OCI-LY1 (cell line): Measurements from ENCODE around the gene EYS.

Experiments
- H2AFZ ChIP-seq: fragments of 200-600 bp; sonication (generic), shearing (Covaris generic); 2 replicates; pipeline ENCODE4 v1.6.0; 2014; ENCODE audit warnings: antibody characterized with exemption, mild to moderate bottlenecking, low read length
- H3F3A ChIP-seq: fragments of 200-600 bp; sonication (generic), shearing (Covaris generic); 2 replicates; pipeline ENCODE4 v1.6.0; 2014; ENCODE audit warnings: mild to moderate bottlenecking, antibody characterized with exemption, low read length, moderate library complexity; ENCODE audit not compliant: insufficient read depth
- H3K27ac ChIP-seq: fragments of 200-600 bp; sonication (generic); 2 replicates; pipeline ENCODE4 v1.5.1; 2014; ENCODE audit warnings: low read length, mixed run types, mild to moderate bottlenecking, low read depth; ENCODE audit not compliant: poor library complexity, severe bottlenecking
- H3K27me3 ChIP-seq: fragments of 200-600 bp; sonication (generic); 2 replicates; pipeline ENCODE4 v1.6.0; 2014; ENCODE audit warnings: antibody characterized with exemption, mild to moderate bottlenecking, low read length, moderate library complexity; ENCODE audit not compliant: insufficient read depth
- H3K36me3 ChIP-seq: fragments of 200-600 bp; sonication (generic); 2 replicates; pipeline ENCODE4 v1.6.1; 2014; ENCODE audit warnings: mild to moderate bottlenecking, antibody characterized with exemption, low read length, moderate library complexity, mixed read lengths; ENCODE audit not compliant: insufficient read depth
- H3K4me1 ChIP-seq: fragments of 200-600 bp; sonication (generic); 2 replicates; pipeline ENCODE4 v1.5.1; 2014; ENCODE audit warnings: mild to moderate bottlenecking, low read length, moderate library complexity; ENCODE audit not compliant: insufficient read depth, severe bottlenecking
- H3K4me2 ChIP-seq: fragments of 200-600 bp; sonication (generic), shearing (Covaris generic); 2 replicates; pipeline ENCODE4 v1.6.1; 2014; ENCODE audit warnings: low read length
- H3K4me3 ChIP-seq: fragments of 200-600 bp; sonication (generic); 2 replicates; pipeline ENCODE4 v1.5.1; 2014; ENCODE audit warnings: low read length, low read depth, mild to moderate bottlenecking, mixed read lengths; ENCODE audit not compliant: poor library complexity, severe bottlenecking
- H3K79me2 ChIP-seq: fragments of 200-600 bp; shearing (Covaris generic); 2 replicates; pipeline ENCODE4 v1.6.1; 2016; ENCODE audit warnings: mixed run types, low read length, mixed read lengths; ENCODE audit not compliant: insufficient read depth
- H3K9ac ChIP-seq: fragments of 200-600 bp; sonication (generic), shearing (Covaris generic); 2 replicates; pipeline ENCODE4 v1.6.1; 2014; ENCODE audit warnings: mild to moderate bottlenecking, low read length, mixed read lengths
- H3K9me2 ChIP-seq: fragments of 200-600 bp; sonication (generic), shearing (Covaris generic); 2 replicates; pipeline ENCODE4 v1.6.1; 2014; ENCODE audit warnings: low read depth, mild to moderate bottlenecking, low read length, mixed read lengths
- H3K9me3 ChIP-seq: fragments of 200-600 bp; shearing (Covaris generic); 2 replicates; pipeline ENCODE4 v1.6.1; 2014; ENCODE audit warnings: low read length, mixed read lengths
- H4K20me1 ChIP-seq: fragments of 200-600 bp; sonication (generic), shearing (Covaris generic); 2 replicates; pipeline ENCODE4 v1.6.0; 2016; ENCODE audit warnings: mild to moderate bottlenecking, low read length; ENCODE audit not compliant: insufficient read depth
- EZH2 ChIP-seq: fragments of 200-600 bp; sonication (generic), shearing (Covaris generic); IDR thresholded peaks from 2 replicates; pipeline ENCODE4 v1.8.0; 2017; ENCODE audit warnings: borderline replicate concordance, mixed run types, mild to moderate bottlenecking, antibody characterized with exemption, low read length, moderate library complexity, mixed read lengths
- TF ChIP-seq, protein P1 (sequence below): fragments of 200-600 bp; sonication (generic), shearing (Covaris generic); IDR thresholded peaks from 2 replicates; pipeline ENCODE4 v1.5.1; 2017; ENCODE audit warnings: mild to moderate bottlenecking, antibody characterized with exemption, low read length, moderate library complexity, mixed read lengths

EYS gene

DNA sequence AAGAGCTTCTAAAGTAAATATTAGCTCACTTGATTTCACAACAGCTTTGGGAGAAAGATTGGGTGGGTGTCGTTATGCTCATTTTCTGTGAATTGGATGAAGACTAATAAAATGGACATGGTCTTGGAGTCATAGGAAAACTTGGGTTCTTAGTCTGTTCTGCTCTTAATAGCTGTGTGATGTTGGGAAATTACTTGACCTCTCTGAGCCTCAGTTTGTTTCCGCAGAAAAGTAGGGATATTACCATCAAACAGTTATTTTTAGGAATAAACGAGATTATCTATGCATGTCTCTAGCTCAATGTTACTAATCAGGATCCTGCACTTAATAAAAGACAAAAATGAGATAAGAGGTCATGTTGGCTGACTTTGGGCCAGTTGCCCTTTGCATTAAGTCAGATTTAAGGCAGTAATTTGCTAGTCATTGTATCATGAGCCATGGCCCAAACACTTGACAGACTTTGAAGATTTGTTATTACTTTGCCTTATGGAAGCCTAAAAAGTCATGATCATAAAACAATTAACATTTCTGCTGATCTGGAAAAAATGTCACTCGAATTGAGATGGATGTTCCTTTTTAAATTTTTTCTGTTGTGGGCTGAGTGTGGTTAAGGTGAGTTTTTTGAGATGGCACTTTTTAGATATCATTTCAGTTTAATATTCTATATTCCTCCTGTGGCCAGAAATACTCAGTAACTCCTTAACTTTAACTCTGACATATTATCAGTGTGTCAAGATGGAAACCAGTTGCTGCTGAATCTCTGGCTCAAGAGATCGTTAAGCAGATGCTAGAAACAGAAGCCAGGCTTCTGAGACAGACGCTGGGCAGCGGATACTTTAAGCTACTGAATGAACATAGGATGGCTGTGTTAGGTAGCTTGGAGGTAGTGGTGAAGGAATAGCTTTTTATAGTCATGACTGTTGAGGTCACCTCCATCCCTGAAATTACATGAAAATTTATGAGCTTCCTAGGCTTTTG, 1779.8 kb downstream of the EYS start:
- Histone ChIP-seq H3K9me2 (no peaks in the 10 kb centered on the region), H2AFZ (no peak overlapping the region), H3K4me2 (no peak overlapping the region), H3K4me1 (no peaks in the 10 kb centered on the region), H3K36me3 (no peaks in the 10 kb centered on the region), H3K27ac (no peak overlapping the region), H3K4me3 (no peak overlapping the region), H3F3A (no peaks in the 10 kb centered on the region), H4K20me1 (no peaks in the 10 kb centered on the region), H3K9me3 (no peaks in the 10 kb centered on the region), H3K9ac (no peak overlapping the region), H3K27me3 (no peaks in the 10 kb centered on the region), H3K79me2 (no peaks in the 10 kb centered on the region)
- no peak for TF ChIP-seq EZH2
- TF ChIP-seq, protein P1, sequence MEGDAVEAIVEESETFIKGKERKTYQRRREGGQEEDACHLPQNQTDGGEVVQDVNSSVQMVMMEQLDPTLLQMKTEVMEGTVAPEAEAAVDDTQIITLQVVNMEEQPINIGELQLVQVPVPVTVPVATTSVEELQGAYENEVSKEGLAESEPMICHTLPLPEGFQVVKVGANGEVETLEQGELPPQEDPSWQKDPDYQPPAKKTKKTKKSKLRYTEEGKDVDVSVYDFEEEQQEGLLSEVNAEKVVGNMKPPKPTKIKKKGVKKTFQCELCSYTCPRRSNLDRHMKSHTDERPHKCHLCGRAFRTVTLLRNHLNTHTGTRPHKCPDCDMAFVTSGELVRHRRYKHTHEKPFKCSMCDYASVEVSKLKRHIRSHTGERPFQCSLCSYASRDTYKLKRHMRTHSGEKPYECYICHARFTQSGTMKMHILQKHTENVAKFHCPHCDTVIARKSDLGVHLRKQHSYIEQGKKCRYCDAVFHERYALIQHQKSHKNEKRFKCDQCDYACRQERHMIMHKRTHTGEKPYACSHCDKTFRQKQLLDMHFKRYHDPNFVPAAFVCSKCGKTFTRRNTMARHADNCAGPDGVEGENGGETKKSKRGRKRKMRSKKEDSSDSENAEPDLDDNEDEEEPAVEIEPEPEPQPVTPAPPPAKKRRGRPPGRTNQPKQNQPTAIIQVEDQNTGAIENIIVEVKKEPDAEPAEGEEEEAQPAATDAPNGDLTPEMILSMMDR: no peak

DNA sequence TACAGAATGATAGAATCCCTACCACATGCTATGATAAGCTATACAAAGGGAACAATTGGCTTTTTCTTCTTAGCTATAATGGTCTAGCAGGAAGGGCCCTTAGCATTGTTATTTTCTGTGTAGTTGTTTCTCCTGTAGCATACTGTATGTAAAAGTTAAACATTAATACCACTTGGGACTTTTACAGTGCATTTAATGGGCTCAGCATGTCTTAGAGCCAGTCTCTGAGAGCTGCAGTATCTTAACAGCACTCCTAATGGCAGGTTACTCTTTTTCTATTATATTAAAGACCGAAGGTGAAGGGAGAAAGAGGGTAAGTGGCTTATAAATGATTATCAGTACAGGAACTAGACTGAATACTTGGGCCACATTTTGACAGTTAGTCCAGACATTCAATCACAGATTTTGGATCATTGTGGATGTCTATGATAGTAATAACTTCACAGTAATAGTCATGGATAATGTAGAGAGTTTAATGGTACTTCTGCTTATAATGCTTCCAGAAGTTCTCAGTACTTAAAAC, 1780.7 kb downstream of the EYS start:
- H3K9me3 ChIP-seq: no peaks in the 10 kb centered on the region
- TF ChIP-seq, protein P1: no peak
- TF ChIP-seq EZH2: no peak
- no peaks in the 10 kb centered on the region for H3F3A ChIP-seq
- no peak overlapping the region for H3K27ac ChIP-seq
- H3K9ac ChIP-seq: no peak overlapping the region
- H3K4me3 ChIP-seq: no peak overlapping the region
- no peaks in the 10 kb centered on the region for H3K79me2 ChIP-seq
- no peaks in the 10 kb centered on the region for H3K36me3 ChIP-seq
- no peak overlapping the region for H2AFZ ChIP-seq
- no peaks in the 10 kb centered on the region for H3K4me1 ChIP-seq
- no peaks in the 10 kb centered on the region for H4K20me1 ChIP-seq
- no peaks in the 10 kb centered on the region for H3K9me2 ChIP-seq
- H3K27me3 ChIP-seq: no peaks in the 10 kb centered on the region
- no peak overlapping the region for H3K4me2 ChIP-seq

DNA sequence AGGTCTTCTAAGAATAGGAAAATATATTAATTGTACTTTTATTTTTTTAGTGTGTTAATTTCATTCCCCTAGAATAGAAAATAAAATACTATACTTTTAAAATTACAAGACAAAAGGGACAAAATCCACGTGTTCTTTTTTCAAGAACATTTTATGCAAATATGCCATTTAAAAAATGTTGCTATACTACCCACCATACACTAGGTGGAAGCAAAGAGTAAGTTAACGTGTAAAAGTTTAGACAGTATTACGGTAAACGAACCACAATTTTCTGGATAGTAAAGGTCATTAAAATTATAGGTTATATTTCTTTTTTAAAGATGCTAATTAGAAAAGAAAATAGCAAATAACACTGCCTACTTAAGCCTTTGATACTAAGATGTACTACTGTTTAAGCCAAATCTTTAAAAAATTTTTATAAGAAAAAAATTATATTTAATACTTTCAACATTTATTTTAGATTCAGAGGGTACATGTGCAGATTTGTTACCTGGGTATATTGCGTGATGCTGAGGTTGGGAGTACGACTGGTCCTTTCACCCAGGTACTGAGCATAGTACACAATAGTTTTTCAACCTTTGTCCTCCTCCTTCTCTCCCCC, 1783.8 kb downstream of the EYS start:
- no peak overlapping the region for H3K27ac ChIP-seq
- no peaks in the 10 kb centered on the region for H3K4me1 ChIP-seq
- H4K20me1 ChIP-seq: no peaks in the 10 kb centered on the region
- H3K79me2 ChIP-seq: no peaks in the 10 kb centered on the region
- H2AFZ ChIP-seq: no peak overlapping the region
- no peaks in the 10 kb centered on the region for H3K9me2 ChIP-seq
- no peaks in the 10 kb centered on the region for H3K9me3 ChIP-seq
- no peak overlapping the region for H3K4me3 ChIP-seq
- TF ChIP-seq, protein P1: peak; percentile 56
- TF ChIP-seq EZH2: no peak
- H3K36me3 ChIP-seq: no peaks in the 10 kb centered on the region
- H3K4me2 ChIP-seq: no peak overlapping the region
- no peaks in the 10 kb centered on the region for H3K27me3 ChIP-seq
- no peak overlapping the region for H3K9ac ChIP-seq
- no peaks in the 10 kb centered on the region for H3F3A ChIP-seq
